ENCODE measurements around the gene KRT6B.
"Not testable (repeated sequence)": the region's sequence is repeated elsewhere in the genome, so short reads cannot be mapped to it uniquely, and the experiment has no call there.

KRT6B gene

DNA sequence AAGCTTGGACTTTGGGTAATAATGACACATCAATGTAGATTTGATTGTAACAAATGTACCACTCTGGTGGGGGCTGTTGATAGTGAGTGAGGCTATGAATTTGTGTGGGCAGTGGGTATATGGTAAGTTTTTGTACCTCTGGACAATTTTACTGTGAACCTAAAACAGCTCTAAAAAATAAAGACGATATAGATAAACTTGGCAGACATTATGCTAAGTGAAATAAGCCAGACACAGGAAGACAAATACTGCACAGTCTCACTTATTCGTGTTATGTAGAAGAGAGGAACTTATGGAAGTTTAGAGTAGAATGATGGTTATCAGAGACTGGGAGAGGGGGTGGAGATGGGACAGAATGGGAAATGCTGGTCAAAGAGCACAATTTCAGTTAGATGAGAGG is 13.0 kb upstream of the KRT6B start:
- DNase-seq: no peak

GRCh38 chr12:52461693-52462092 is 9.7 kb upstream of the KRT6B start:
- no peak for DNase-seq

DNA sequence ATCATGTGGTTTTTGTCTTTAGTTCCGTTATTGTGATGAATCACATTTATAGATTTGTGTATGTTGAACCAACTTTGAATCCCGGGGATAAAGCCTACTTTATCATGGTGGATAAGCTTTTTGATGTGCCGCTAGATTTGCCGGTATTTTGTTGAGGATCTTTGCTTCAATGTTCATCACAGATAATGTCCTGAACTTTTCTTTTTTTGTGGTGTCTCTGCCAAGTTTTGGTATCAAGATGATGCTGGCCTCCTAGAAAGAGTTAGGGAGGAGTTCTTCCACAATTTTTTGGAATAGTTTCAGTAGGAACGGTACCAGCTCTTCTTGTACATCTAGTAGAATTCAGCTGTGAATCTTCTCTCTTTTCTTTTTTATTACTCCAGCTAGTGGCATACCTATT is 6.9 kb upstream of the KRT6B start:
- no peak for DNase-seq

GRCh38 chr12:52455821-52456220 is 3.9 kb upstream of the KRT6B start:
- no peak for DNase-seq

GRCh38 chr12:52454411-52455201 is 2.7 kb upstream of the KRT6B start:
- DNase-seq: no peak

- no peak for DNase-seq
Measured at GRCh38 chr12:52448228-52448627, 3.7 kb downstream of the KRT6B start.

GRCh38 chr12:52447196-52447595 is 4.8 kb downstream of the KRT6B start:
- not testable (repeated sequence) for DNase-seq

DNA sequence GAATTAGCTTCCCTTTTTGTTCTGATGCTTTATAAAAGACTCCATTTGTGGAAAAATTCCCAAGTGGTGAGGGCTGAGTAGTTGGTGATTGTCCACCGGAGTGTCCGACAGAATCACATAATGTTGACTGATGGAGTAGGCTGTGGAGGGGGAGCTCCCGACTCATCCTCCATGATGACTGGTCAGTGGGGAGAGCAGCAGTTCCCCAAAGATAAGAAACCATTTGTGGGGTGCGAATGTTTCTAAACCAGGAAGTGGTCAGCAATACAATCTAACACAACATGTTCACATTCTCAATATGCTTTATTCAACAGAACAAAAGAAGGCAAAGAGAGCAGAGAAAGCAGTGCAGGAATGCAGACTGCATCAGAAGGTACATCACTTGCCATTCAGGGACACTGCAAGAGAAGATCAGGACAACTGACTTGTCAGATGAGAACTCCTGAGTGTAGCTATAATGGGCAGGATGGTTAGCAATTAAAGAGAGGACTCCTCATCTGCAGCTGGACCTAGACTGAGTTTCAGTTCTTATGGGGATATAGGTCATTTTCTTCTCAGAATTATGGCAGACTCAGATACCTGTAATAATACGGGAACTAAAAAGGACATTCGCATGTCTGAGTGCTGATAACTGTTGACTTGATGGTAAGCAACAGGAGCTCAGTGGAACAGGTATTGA is 5.4 kb downstream of the KRT6B start:
- no peak for DNase-seq

- DNase-seq: no peak
Measured at GRCh38 chr12:52445876-52446275, 6.1 kb downstream of the KRT6B start.

- no peak for DNase-seq
Measured at GRCh38 chr12:52444647-52445595, 7.0 kb downstream of the KRT6B start.

DNA sequence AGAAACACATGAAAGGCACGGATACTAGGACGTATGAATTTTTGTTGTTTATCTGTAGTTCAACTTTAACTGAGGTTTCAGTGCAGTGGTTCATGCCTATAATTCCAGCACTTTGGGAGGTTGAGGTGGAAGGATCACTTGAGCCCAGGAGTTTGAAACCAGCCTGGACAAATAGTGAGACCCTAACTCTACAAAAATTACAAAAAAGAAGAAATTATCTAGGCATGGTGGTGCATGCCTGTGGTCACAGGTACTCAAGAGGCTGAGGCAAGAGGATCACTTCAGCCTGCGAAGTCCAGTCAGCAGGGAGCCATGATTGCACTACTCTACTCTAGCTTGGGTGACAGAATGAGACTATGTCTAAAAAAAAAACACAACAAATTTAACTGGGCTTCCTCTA is 8.0 kb downstream of the KRT6B start:
- DNase-seq: no peak

GRCh38 chr12:52442600-52443061 is 9.3 kb downstream of the KRT6B start:
- DNase-seq: no peak

GRCh38 chr12:52441320-52441911 is 10.5 kb downstream of the KRT6B start:
- no peak for DNase-seq

DNA sequence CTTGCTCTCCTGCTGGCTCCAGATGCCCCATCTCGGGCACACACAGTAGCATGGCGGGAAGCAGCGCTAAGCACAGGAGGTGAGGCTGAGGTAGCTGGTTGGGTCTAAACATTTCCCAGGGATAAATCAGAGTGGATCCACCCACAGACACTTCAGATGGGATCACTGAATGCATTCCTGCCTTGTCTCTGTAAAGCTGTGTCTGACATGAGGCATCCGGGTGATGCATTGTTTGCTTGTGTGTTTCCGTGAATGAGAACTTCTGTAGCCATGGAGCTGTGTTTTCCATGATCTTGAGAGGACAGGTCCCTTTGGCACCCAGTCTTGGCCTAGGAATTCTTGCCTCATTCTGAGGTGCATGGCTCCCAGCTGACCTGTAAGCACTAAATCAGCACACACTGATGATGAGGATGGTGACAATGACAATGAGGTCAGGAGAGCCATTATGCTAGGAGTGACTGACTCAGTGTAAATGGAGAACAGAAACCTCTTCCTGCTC is 11.1 kb downstream of the KRT6B start:
- DNase-seq: no peak

- DNase-seq: no peak
Measured at GRCh38 chr12:52439845-52440244, 12.1 kb downstream of the KRT6B start.

DNA sequence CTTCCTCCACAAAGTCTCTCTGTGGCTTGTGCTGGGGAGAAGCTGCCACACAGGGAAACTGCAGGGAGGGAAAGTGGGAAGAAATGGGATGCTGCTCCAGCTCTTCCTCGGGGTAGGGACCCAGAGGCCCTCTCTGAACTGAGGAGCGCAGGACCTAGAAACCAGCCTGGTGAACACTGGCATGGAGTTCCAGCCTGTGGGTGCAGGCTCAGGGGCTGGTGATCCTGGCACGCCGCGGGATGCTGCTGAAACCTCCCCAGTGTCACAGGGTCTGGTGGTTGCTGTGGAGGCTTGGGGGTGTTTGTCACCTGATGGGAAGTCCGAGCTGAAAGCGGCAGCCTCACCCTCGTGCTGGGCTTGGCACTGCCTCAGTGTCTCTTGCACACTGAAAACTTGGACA is 12.5 kb downstream of the KRT6B start:
- no peak for DNase-seq

- no peak for DNase-seq
Measured at GRCh38 chr12:52438305-52439301, 13.3 kb downstream of the KRT6B start.

GRCh38 chr12:52437508-52437907 is 14.4 kb downstream of the KRT6B start:
- DNase-seq: no peak

DNA sequence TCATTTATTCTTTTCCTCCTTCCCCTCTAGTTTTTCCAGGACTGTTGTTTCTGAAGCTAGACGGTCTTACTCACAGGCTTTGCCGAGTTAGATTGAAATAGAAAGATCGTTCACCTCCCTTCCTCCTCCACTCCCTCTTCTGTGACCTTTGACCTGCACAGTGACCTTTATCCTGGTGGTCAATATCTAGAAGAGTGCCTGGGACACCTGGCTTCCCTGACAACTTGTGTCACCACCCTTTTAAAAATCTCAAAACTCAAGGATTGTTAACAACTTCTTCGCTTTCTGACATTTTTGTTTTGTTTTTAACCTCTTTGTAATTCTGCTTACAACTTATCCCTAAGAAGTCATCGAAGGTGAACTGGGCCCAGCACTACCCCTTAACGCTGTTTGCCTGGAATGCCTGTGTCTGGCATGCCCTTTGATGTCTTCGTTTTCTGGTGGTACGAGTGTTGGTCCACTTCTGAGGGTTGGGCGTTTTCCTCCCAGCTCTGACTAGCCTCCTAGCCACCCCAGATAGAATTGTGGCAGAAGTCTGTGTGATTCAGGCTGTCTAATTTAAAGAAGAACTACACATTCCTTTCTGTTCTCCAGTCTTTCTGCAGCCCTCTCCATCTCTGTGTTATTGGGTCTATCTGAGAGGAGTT is 15.0 kb downstream of the KRT6B start:
- DNase-seq: no peak

DNA sequence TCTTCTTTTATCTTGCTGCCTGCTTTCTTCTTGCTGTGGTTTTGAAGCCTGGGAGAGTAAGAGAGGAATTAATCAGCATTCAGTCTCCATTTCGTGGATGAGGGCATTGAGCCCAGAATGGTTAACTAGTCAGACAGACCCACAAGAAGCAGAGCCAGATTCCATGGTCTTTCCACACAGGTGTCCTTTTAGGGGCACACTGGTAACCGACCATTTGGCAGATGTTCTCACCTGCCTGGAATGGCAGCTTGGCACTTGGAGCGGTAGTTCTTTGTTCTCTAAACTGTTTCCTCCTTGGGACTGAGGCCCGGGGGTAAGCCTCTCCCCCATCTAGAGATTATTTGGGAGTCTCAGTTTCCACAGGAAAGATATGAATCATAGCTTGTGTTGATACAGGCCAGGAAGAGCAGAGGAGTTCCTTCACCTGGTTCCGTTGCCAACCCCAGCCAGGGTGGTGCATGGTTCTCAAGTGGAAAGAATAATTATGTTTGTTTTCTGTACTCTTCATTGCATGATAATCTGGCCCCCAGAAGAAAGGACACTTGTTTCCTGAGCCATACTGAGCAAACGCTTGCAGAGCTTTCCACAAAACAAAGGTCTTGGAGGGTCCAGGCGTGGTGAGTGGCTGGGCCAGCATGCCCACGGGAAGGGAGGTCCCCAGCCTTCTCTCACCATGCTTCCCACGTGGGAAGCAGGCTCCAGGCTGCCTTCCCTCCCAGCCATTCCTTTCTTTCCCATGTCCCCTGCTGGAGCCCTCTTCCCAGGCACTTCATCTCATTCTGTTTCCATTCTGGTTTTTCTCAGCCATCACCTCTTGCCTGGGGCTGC is 15.7 kb downstream of the KRT6B start:
- DNase-seq: no peak
